Fibroblast of the aortic adventitia (primary cell): Measurements from ENCODE around the gene NOD2. TPM values are rescaled to one million over a fixed set of nuclear protein-coding genes. Genes with fewer than 3 reads are reported as not detected.

Experiments used
- DNase-seq: peaks from one replicate; pipeline ENCODE4 v3.0.0-alpha.2; 2010; ENCODE audit warnings: low read depth
- H3K4me3 ChIP-seq: 2 replicates; pipeline ENCODE4 v1.5.1; 2011; ENCODE audit warnings: low read depth, mild to moderate bottlenecking, control low read depth, low read length, moderate library complexity
- CTCF ChIP-seq: IDR thresholded peaks from 2 replicates; pipeline ENCODE4 v1.5.1; 2011; ENCODE audit warnings: mild to moderate bottlenecking, low read length, control low read depth, inconsistent platforms; ENCODE audit not compliant: insufficient read depth
- total RNA-seq: library from RNA; depleted of rRNA; stranded (reverse); fragments of >200 nt; gene quantifications from 2 replicates; pipeline ENCODE4 v1.2.3, GENCODE V29; 2012; ENCODE audit warnings: low replicate concordance

Gene NOD2
- total RNA-seq, 1 donor, result not detected

- no peak for TF ChIP-seq CTCF
- H3K4me3 ChIP-seq, result no peak overlapping the region
- DNase-seq, result peak; percentile 16
Measured at GRCh38 chr16:50763211-50763610, 69.8 kb downstream of the NOD2 start.

- TF ChIP-seq CTCF, result no peak
- DNase-seq, result no peak
- H3K4me3 ChIP-seq, result no peak overlapping the region
Measured at GRCh38 chr16:50765260-50765659, 71.9 kb downstream of the NOD2 start.

- no peak for DNase-seq
- H3K4me3 ChIP-seq, result no peak overlapping the region
- TF ChIP-seq CTCF, result no peak
Measured at GRCh38 chr16:50765861-50766260, 72.5 kb downstream of the NOD2 start.

GRCh38 chr16:50767197-50767596, 73.8 kb downstream of the NOD2 start:
- no peak overlapping the region for H3K4me3 ChIP-seq
- no peak for TF ChIP-seq CTCF
- no peak for DNase-seq

GRCh38 chr16:50771366-50771765, 78.0 kb downstream of the NOD2 start:
- no peak for TF ChIP-seq CTCF
- H3K4me3 ChIP-seq, result no peak overlapping the region
- peak; percentile 83 for DNase-seq

- DNase-seq, result no peak
- TF ChIP-seq CTCF, result no peak
- H3K4me3 ChIP-seq, result no peak overlapping the region
Measured at GRCh38 chr16:50774405-50774804, 81.0 kb downstream of the NOD2 start.

GRCh38 chr16:50774960-50775359, 81.6 kb downstream of the NOD2 start:
- DNase-seq, result no peak
- H3K4me3 ChIP-seq, result no peak overlapping the region
- no peak for TF ChIP-seq CTCF
